T-helper 17 cell (primary cell): ENCODE measurements around the gene CAMK1G. TPM values are rescaled to one million over a fixed set of nuclear protein-coding genes. Genes with fewer than 3 reads are reported as not detected.
A peak's percentile ranks its signal among the peaks of the same experiment; 100 is the strongest.

Experiments
- ATAC-seq: fragments of 150-1000 bp; cut with Tn5 transposase; 2 replicates; pipeline ENCODE4 v1.10.0; 2021; ENCODE audit warnings: mild to moderate bottlenecking, moderate library complexity
- DNase-seq, 3 donors: peaks; one replicate each; pipeline versions ENCODE4 v3.0.0 to v3.0.0-alpha.2; 2020 to 2021
- H3K9me3 ChIP-seq: one replicate; pipeline ENCODE4 v1.7.0; 2013; ENCODE audit warnings: low read length, mild to moderate bottlenecking; ENCODE audit not compliant: control insufficient read depth, poor library complexity, severe bottlenecking
- H3K27ac Mint-ChIP-seq: one replicate; pipeline ENCODE4 v1.8.0; 2022; ENCODE audit warnings: mild to moderate bottlenecking, moderate library complexity, mixed read lengths
- H3K27me3 Mint-ChIP-seq: one replicate; pipeline ENCODE4 v1.8.0; 2022; ENCODE audit warnings: mixed read lengths
- H3K36me3 Mint-ChIP-seq: one replicate; pipeline ENCODE4 v1.8.0; 2022; ENCODE audit warnings: low read depth, mixed read lengths
- H3K4me1 Mint-ChIP-seq: one replicate; pipeline ENCODE4 v1.8.0; 2022; ENCODE audit warnings: mild to moderate bottlenecking, mixed read lengths
- H3K4me3 Mint-ChIP-seq: one replicate; pipeline ENCODE4 v1.8.0; 2022; ENCODE audit warnings: mild to moderate bottlenecking, moderate library complexity, mixed read lengths
- total RNA-seq, 4 donors: library from RNA in 2 of 4; stranded (reverse) in 2 of 4; gene quantifications; one replicate each; pipeline ENCODE4 v1.2.3 and lab custom pipeline; 2022 to 2026

CAMK1G gene
- total RNA-seq, 2 donors from 2014 or later: not detected

DNA sequence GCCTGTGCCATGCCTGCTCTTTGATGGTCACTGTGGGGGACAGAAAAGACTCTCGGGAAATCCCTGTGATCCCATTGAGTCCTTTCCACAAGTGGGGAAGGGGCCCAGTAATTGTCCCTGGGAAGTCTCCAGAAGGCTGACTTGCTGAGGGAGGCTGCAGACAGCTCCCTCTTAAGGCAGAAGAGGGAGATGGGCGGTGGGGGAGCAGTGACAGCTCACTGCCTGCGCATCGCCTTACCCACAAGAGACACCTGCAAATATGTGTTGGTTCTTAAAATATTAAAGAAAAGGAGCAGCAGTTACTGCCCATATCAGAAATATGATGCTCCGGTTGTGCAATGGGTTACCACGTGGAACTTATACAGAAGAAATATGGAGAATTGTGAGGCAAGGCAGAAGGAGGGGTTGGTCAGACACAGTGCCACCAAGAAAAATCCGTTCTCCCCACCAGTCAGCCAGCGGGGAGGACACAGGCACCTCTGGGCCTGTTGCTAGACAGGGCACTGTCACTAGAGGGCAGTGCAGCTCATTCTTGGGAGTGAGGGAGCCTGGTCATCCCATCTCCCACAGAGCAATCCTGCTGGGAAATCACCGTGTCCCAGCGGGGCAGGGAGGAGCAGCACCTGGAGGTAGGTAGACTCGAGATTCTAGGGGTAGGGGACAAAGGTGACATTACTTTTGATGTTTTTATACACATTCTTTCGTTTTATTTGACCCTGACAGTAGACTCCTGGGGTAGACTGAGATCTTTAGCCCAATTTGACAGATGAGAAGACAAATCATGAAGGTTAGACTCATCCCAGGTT is 6.9 kb upstream of the CAMK1G start:
- H3K4me1 Mint-ChIP-seq: peaks cover 7% of the 10 kb centered on the region
- no peak overlapping the region for H3K4me3 Mint-ChIP-seq
- ATAC-seq (peak; percentile 88), DNase-seq (peak; percentile 41 to 64 (median 46))
- H3K9me3 ChIP-seq: no peaks in the 10 kb centered on the region
- H3K36me3 Mint-ChIP-seq: no peaks in the 10 kb centered on the region
- H3K27ac Mint-ChIP-seq: no peak overlapping the region
- peaks cover 17% of the 10 kb centered on the region for H3K27me3 Mint-ChIP-seq

- no peak for DNase-seq
- Mint-ChIP-seq H3K27ac (no peak overlapping the region), H3K27me3 (peaks cover 16% of the 10 kb centered on the region), H3K4me3 (no peak overlapping the region), H3K36me3 (no peaks in the 10 kb centered on the region), H3K4me1 (peaks cover 7% of the 10 kb centered on the region)
- no peaks in the 10 kb centered on the region for H3K9me3 ChIP-seq
- ATAC-seq: no peak
Observed at GRCh38 chr1:209577346-209577745, 6.2 kb upstream of the CAMK1G start.

GRCh38 chr1:209580577-209580976 is 2.9 kb upstream of the CAMK1G start:
- H3K4me3 Mint-ChIP-seq: no peak overlapping the region
- no peak overlapping the region for H3K27ac Mint-ChIP-seq

GRCh38 chr1:209584231-209584672 is 738 bp downstream of the CAMK1G start:
- H3K27me3 Mint-ChIP-seq: peaks cover 4% of the 10 kb centered on the region
- H3K9me3 ChIP-seq: no peaks in the 10 kb centered on the region
- no peaks in the 10 kb centered on the region for H3K36me3 Mint-ChIP-seq
- H3K4me1 Mint-ChIP-seq: no peaks in the 10 kb centered on the region
- H3K4me3 Mint-ChIP-seq: no peak overlapping the region
- DNase-seq (no peak), ATAC-seq (no peak)
- no peak overlapping the region for H3K27ac Mint-ChIP-seq

More at GRCh38 chr1:209580577-209580976, 2.9 kb upstream of the CAMK1G start:
- H3K36me3 Mint-ChIP-seq: no peaks in the 10 kb centered on the region
- no peak for DNase-seq
- H3K9me3 ChIP-seq: no peaks in the 10 kb centered on the region
- H3K27me3 Mint-ChIP-seq: peaks cover 10% of the 10 kb centered on the region
- H3K4me1 Mint-ChIP-seq: peaks cover 7% of the 10 kb centered on the region
- ATAC-seq: no peak

DNA sequence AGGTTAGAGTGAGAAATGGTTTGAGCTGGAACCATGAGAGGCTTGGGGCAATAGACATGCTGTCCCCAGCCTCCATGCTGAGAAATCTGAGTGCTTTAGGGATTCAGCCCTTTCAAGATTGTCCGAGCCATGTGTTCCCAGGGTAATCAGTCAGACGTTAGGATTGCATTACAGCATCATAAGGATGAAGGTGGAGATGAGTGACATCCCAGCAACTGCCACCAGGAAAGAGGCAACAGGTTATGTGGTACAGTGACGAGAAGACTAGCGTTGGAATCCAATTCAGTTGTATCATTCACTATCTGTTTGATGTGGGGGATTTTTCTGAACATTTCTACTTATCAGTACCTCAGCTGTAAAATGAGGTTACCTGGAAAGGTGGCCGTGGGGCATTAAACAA is 1.7 kb downstream of the CAMK1G start:
- Mint-ChIP-seq H3K27ac (no peak overlapping the region), H3K27me3 (peaks cover 13% of the 10 kb centered on the region), H3K36me3 (no peaks in the 10 kb centered on the region), H3K4me3 (no peak overlapping the region), H3K4me1 (peaks cover 3% of the 10 kb centered on the region)
- ATAC-seq (no peak), DNase-seq (no peak)
- no peaks in the 10 kb centered on the region for H3K9me3 ChIP-seq

GRCh38 chr1:209585672-209586071 is 2.2 kb downstream of the CAMK1G start:
- H3K4me3 Mint-ChIP-seq: peak overlapping the region; percentile 65
- no peaks in the 10 kb centered on the region for H3K36me3 Mint-ChIP-seq
- H3K9me3 ChIP-seq: no peaks in the 10 kb centered on the region
- H3K27me3 Mint-ChIP-seq: peaks cover 18% of the 10 kb centered on the region
- ATAC-seq (peak; percentile 50), DNase-seq (no peak)
- peaks cover 6% of the 10 kb centered on the region for H3K4me1 Mint-ChIP-seq
- no peak overlapping the region for H3K27ac Mint-ChIP-seq

DNA sequence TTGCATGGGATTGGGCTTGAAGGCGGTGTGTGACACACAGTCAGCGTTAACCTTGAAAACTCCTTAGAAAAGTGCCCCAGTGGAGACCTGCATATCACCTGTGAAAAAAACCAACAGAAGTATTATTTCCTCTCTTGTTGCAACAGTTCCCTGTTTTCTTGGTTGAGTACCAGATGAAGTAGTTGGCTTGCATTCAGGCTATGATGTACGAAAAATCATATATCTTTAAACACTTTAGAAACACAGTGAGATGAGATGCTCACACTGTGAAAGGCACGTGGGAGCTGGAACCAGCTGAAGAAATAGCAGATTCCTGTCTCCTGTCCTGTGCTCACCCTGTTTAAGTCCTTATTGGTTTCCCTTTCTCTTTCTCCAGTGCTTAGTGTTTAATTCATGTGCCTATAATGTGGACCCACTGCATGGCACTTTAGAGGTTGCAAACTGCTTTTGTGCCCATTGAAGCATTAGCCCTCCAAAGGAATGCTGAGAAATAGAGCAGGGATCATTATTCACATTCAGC is 2.8 kb downstream of the CAMK1G start:
- ATAC-seq (no peak), DNase-seq (no peak)
- no peaks in the 10 kb centered on the region for H3K36me3 Mint-ChIP-seq
- peaks cover 6% of the 10 kb centered on the region for H3K4me1 Mint-ChIP-seq
- H3K9me3 ChIP-seq: no peaks in the 10 kb centered on the region
- H3K4me3 Mint-ChIP-seq: no peak overlapping the region
- no peak overlapping the region for H3K27ac Mint-ChIP-seq
- H3K27me3 Mint-ChIP-seq: peaks cover 22% of the 10 kb centered on the region

DNA sequence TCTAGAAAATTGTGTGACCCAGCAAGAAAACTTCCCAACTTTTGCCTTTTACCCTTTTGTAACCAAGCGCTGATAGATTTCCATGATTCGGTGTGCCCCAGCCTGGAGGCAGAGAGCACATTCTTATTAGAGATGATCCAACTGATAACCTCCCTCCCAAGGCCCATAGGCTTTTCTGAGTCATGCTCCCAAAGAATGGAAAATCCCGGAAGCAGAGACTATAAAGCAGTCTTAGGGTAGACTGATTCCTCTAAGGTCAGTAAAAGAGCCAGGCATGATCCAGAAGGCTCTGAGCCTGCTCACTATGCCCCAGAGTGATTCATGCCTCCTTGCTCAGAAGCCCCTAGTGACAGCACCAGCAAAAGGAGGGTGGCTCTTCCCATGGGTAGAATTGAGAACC is 4.3 kb downstream of the CAMK1G start:
- Mint-ChIP-seq H3K4me3 (no peak overlapping the region), H3K27me3 (peaks cover 22% of the 10 kb centered on the region)

DNA sequence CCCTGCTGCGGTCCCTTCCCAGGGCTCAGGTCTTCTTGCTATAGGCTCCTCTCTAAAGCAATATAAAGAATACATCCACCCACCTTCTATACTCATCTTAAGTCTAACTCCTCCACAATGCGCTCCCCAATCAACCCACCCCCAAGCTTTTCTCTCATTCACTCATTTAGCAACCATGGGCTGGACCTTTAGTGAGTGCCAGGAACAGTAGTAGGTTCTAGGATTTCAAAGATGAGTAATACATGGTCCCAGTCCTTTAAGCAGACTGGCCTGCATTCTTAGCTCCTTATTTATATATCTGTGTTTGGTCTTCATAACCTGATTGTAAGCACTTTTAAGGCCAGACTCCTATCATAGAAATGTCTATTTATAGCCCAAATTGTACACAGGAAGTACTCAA is 5.9 kb downstream of the CAMK1G start:
- H3K36me3 Mint-ChIP-seq: peaks cover 4% of the 10 kb centered on the region
- no peaks in the 10 kb centered on the region for H3K9me3 ChIP-seq
- no peak for ATAC-seq
- H3K27me3 Mint-ChIP-seq: peaks cover 28% of the 10 kb centered on the region
- DNase-seq: no peak
- peaks cover 16% of the 10 kb centered on the region for H3K4me1 Mint-ChIP-seq
- H3K4me3 Mint-ChIP-seq: no peak overlapping the region
- H3K27ac Mint-ChIP-seq: no peak overlapping the region

More for the DNA sequence above, 4.3 kb downstream of the CAMK1G start:
- peaks cover 10% of the 10 kb centered on the region for H3K4me1 Mint-ChIP-seq
- H3K27ac Mint-ChIP-seq: no peak overlapping the region
- ATAC-seq (no peak), DNase-seq (no peak)
- no peaks in the 10 kb centered on the region for H3K9me3 ChIP-seq
- peaks cover 4% of the 10 kb centered on the region for H3K36me3 Mint-ChIP-seq

DNA sequence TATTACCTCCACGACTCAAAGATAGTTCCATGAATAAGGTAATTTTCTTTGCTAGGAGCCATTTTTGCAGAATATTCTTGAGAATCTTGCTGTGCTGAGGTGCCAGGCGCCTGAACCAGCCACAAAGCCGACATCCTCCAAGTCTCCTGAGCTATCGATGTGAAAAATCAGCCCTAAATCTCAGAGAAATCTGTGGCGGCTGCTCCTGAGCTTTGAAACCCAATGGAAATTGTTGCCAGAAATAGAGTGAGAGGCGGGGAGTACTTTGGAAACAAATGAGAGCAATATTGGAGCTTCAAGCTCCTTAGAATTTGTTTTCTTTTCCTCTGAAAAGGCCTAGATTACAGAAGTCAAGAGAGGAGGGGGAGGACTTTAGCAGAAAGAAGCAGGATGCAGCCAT is 6.3 kb downstream of the CAMK1G start:
- ATAC-seq (no peak), DNase-seq (no peak)
- H3K4me3 Mint-ChIP-seq: no peak overlapping the region
- H3K27ac Mint-ChIP-seq: no peak overlapping the region
- H3K4me1 Mint-ChIP-seq: peaks cover 16% of the 10 kb centered on the region
- H3K36me3 Mint-ChIP-seq: peaks cover 4% of the 10 kb centered on the region
- no peaks in the 10 kb centered on the region for H3K9me3 ChIP-seq
- H3K27me3 Mint-ChIP-seq: peaks cover 28% of the 10 kb centered on the region

- H3K4me3 Mint-ChIP-seq: no peak overlapping the region
- no peak overlapping the region for H3K27ac Mint-ChIP-seq
- DNase-seq (no peak), ATAC-seq (no peak)
- peaks cover 16% of the 10 kb centered on the region for H3K4me1 Mint-ChIP-seq
- no peaks in the 10 kb centered on the region for H3K9me3 ChIP-seq
- peaks cover 29% of the 10 kb centered on the region for H3K27me3 Mint-ChIP-seq
- peaks cover 4% of the 10 kb centered on the region for H3K36me3 Mint-ChIP-seq
Observed at GRCh38 chr1:209590405-209590804, 6.9 kb downstream of the CAMK1G start.

GRCh38 chr1:209593747-209594146 is 10.2 kb downstream of the CAMK1G start:
- no peak for ATAC-seq
- Mint-ChIP-seq H3K27me3 (peaks cover 53% of the 10 kb centered on the region), H3K27ac (no peak overlapping the region), H3K36me3 (peaks cover 4% of the 10 kb centered on the region), H3K4me1 (peaks cover 16% of the 10 kb centered on the region), H3K4me3 (no peak overlapping the region)
- H3K9me3 ChIP-seq: no peaks in the 10 kb centered on the region
- no peak for DNase-seq

DNA sequence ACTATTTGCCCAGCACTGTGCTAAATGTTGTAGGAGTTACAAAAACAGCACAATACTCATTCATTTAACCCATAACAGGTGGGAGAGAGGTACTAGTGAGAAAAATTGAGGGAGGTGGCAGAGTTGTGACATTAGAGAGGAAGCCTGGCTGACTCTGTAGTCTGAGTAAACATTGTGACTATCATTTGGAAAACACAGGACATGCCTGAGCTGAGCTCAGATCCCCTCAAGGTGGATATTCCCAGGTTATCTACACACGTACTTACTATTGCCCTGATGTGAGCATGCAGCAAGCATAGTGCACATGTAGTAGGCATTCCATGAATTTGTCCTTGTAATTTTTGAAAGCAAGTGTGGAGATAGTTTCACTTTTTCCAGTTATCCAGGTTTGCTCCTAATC is 10.9 kb downstream of the CAMK1G start:
- Mint-ChIP-seq H3K4me3 (no peak overlapping the region), H3K27ac (no peak overlapping the region), H3K4me1 (peaks cover 18% of the 10 kb centered on the region), H3K36me3 (peaks cover 4% of the 10 kb centered on the region), H3K27me3 (peaks cover 54% of the 10 kb centered on the region)
- ATAC-seq (no peak), DNase-seq (no peak)
- no peaks in the 10 kb centered on the region for H3K9me3 ChIP-seq

DNA sequence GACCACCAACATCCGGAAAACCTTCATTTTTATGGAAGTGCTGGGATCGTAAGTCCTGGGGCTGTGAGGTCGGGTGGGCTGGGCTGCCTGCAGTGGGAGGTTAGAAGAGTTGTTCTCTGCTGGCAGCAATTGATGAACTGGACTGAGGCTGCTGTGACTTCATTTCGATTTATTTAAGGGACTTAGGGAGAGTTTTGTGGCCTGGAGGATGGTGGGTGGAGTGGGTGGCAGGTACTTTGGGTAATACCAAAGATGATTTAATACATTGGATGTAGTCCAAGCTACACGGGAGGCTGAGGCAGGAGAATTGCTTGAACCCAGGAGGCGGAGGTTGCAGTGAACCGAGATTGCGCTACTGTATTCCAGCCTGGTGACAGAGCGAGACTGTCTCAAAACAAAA is 11.5 kb downstream of the CAMK1G start:
- DNase-seq: no peak
- ATAC-seq: no peak
- H3K4me1 Mint-ChIP-seq: peaks cover 16% of the 10 kb centered on the region
- H3K4me3 Mint-ChIP-seq: no peak overlapping the region
- H3K9me3 ChIP-seq: no peaks in the 10 kb centered on the region
- peaks cover 4% of the 10 kb centered on the region for H3K36me3 Mint-ChIP-seq
- peaks cover 54% of the 10 kb centered on the region for H3K27me3 Mint-ChIP-seq
- no peak overlapping the region for H3K27ac Mint-ChIP-seq
